Caco-2 (cell line): ENCODE results near the gene ZNFX1. TPM values are rescaled to one million over a fixed set of nuclear protein-coding genes. Genes with fewer than 3 reads are reported as not detected.

ENCODE experiments used
- BruUV-seq: library from RNA; stranded (reverse); fragments of 400-500 nt; replicated peaks from 2 replicates; lab custom pipeline; 2021; lab: Mats Ljungman, UMichigan
- CTCF ChIA-PET: fragments of 300-600 bp; sonication (Branson Sonifier 250); formaldehyde crosslinking; loops from one replicate; lab custom pipeline; 2022; ENCODE audit warnings: antibody characterized with exemption; lab: Charles Lee
- POLR2A ChIA-PET: fragments of 300-600 bp; sonication (Branson Sonifier 250); formaldehyde crosslinking; loops from one replicate; lab custom pipeline; 2022; ENCODE audit warnings: antibody characterized with exemption; lab: Charles Lee
- DNase-seq, 2 experiments: peaks; one replicate each; pipeline versions ENCODE4 v3.0.0 to v3.0.0-alpha.2; 2020 to 2022
- H3K27me3 ChIP-seq: replicated peaks from 2 replicates; pipeline ENCODE4 v1.6.0; 2011; ENCODE audit warnings: low read length; ENCODE audit not compliant: control insufficient read depth, insufficient read depth
- H3K36me3 ChIP-seq: 2 replicates; pipeline ENCODE4 v1.5.1; 2011; ENCODE audit warnings: low read length; ENCODE audit not compliant: control insufficient read depth, insufficient read depth
- H3K4me1 ChIP-seq: fragments of 250-450 bp; sonication (Bioruptor Pico); 2 replicates; pipeline ENCODE4 v1.5.1; 2020; ENCODE audit warnings: mild to moderate bottlenecking
- H3K4me3 ChIP-seq: 2 replicates; pipeline ENCODE4 v1.5.1; 2011; ENCODE audit warnings: low read depth, mild to moderate bottlenecking, control low read depth, low read length
- H3K9me3 ChIP-seq: fragments of 250-450 bp; sonication (Bioruptor Pico); 2 replicates; pipeline ENCODE4 v1.5.1; 2020; ENCODE audit warnings: mild to moderate bottlenecking, moderate library complexity
- H3K27ac Mint-ChIP-seq: one replicate; pipeline ENCODE4 v1.8.0; 2022; ENCODE audit warnings: mixed read lengths; ENCODE audit not compliant: unreplicated experiment
- H3K27me3 Mint-ChIP-seq: one replicate; pipeline ENCODE4 v1.8.0; 2022; ENCODE audit warnings: mixed read lengths; ENCODE audit not compliant: insufficient read depth, unreplicated experiment
- H3K36me3 Mint-ChIP-seq: one replicate; pipeline ENCODE4 v1.8.0; 2022; ENCODE audit warnings: mild to moderate bottlenecking, mixed read lengths; ENCODE audit not compliant: insufficient read depth, unreplicated experiment
- H3K4me1 Mint-ChIP-seq: one replicate; pipeline ENCODE4 v1.8.0; 2022; ENCODE audit warnings: low read depth, mixed read lengths; ENCODE audit not compliant: unreplicated experiment
- H3K4me3 Mint-ChIP-seq: one replicate; pipeline ENCODE4 v1.8.0; 2022; ENCODE audit warnings: mild to moderate bottlenecking, moderate library complexity, mixed read lengths; ENCODE audit not compliant: unreplicated experiment
- H3K9me3 Mint-ChIP-seq: one replicate; pipeline ENCODE4 v1.8.0; 2022; ENCODE audit warnings: mixed read lengths; ENCODE audit not compliant: unreplicated experiment
- intact Hi-C: fragments of 100-400 bp; cut with micrococcal nuclease; formaldehyde crosslinking; loops from one replicate; pipeline ENCODE4 v1.10.0; 2022; ENCODE audit not compliant: unreplicated experiment
- total RNA-seq: library from RNA; stranded (reverse); gene quantifications from 2 replicates; pipeline ENCODE4 v1.2.3, GENCODE V29; 2022
- TF ChIP-seq, protein P1 (sequence below), 2 experiments: fragments of 200-600 bp in 1 of 2; IDR thresholded peaks; 1 replicate in 1 of 2; 2 replicates in 1 of 2; pipeline versions ENCODE4 v1.5.1 to v1.8.0; 2011 to 2022; ENCODE audit warnings: antibody characterized with exemption in 1 of 2, control low read depth in 1 of 2, inconsistent platforms in 1 of 2, low read depth in 1 of 2, low read length in 1 of 2, mild to moderate bottlenecking in 1 of 2, moderate library complexity in 1 of 2; ENCODE audit not compliant: insufficient read depth in 1 of 2, severe bottlenecking in 1 of 2, unreplicated experiment in 1 of 2

ZNFX1 gene
- total RNA-seq, 1 experiment from 2014 or later = 34.0 TPM

DNA sequence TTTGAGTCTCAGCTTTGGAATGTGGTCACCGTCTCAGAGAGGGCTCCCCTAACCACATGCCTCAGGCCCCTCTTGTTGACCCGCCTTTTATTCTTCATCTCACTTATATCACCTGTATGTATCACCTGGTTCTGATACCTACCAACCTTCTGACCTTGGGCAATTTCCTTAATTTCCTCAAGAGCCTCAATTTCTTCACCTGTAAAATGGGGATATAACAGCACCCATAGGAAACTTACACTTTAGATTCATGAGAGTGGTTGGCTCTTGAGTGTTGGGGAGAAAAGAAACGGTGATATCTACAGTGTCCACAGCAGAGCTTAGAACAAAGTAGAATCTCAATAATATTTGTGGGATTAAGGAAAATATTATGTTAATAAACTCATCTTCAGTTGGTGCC is 62.6 kb downstream of the ZNFX1 start:
- Histone ChIP-seq H3K4me3 (no peak overlapping the region), H3K36me3 (no peaks in the 10 kb centered on the region), H3K27me3 (no peaks in the 10 kb centered on the region), H3K9me3 (peaks cover 15% of the 10 kb centered on the region), H3K4me1 (peaks cover 9% of the 10 kb centered on the region)
- no TSS peak for BruUV-seq
- H3K36me3 Mint-ChIP-seq = peaks cover 22% of the 10 kb centered on the region
- H3K4me3 Mint-ChIP-seq = no peak overlapping the region
- peaks cover 9% of the 10 kb centered on the region for H3K4me1 Mint-ChIP-seq
- ChIA-PET POLR2A (no interaction called here), CTCF (no interaction called here)
- no peaks in the 10 kb centered on the region for H3K27me3 Mint-ChIP-seq
- no peak for DNase-seq
- intact Hi-C loops = no loop called here
- H3K9me3 Mint-ChIP-seq = peaks cover 12% of the 10 kb centered on the region
- no peak overlapping the region for H3K27ac Mint-ChIP-seq
- TF ChIP-seq, protein P1, sequence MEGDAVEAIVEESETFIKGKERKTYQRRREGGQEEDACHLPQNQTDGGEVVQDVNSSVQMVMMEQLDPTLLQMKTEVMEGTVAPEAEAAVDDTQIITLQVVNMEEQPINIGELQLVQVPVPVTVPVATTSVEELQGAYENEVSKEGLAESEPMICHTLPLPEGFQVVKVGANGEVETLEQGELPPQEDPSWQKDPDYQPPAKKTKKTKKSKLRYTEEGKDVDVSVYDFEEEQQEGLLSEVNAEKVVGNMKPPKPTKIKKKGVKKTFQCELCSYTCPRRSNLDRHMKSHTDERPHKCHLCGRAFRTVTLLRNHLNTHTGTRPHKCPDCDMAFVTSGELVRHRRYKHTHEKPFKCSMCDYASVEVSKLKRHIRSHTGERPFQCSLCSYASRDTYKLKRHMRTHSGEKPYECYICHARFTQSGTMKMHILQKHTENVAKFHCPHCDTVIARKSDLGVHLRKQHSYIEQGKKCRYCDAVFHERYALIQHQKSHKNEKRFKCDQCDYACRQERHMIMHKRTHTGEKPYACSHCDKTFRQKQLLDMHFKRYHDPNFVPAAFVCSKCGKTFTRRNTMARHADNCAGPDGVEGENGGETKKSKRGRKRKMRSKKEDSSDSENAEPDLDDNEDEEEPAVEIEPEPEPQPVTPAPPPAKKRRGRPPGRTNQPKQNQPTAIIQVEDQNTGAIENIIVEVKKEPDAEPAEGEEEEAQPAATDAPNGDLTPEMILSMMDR (IDR thresholded peaks at IDR 0.05; ENCODE audit: insufficient read depth in 1 of 2, low read depth in 1 of 2, low read length in 1 of 2, severe bottlenecking in 1 of 2, unreplicated experiment in 1 of 2) = no peak

DNA sequence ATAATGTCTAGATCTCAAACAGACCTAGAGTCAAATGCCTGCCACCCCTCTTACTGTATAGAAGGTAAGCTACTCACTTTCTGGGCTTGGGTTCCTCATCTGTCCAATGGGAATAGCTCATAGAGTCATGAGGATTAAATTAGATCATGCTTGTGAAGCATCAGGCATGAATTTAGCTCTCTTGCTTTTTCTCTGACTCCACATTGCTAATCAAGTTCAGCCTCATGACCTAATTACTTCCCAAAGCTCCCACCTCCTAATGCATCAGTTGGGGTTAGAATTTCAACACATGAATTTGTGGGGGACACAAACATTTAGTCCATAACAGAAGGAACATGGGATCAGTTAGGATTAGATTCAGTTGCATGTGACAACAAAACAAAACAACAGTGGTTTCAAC is 63.3 kb downstream of the ZNFX1 start:
- Histone ChIP-seq H3K4me3 (no peak overlapping the region), H3K4me1 (peaks cover 7% of the 10 kb centered on the region), H3K36me3 (no peaks in the 10 kb centered on the region), H3K27me3 (no peaks in the 10 kb centered on the region), H3K9me3 (peaks cover 22% of the 10 kb centered on the region)
- Mint-ChIP-seq H3K27me3 (no peaks in the 10 kb centered on the region), H3K9me3 (peaks cover 18% of the 10 kb centered on the region), H3K4me1 (peaks cover 4% of the 10 kb centered on the region), H3K4me3 (no peak overlapping the region), H3K27ac (no peak overlapping the region), H3K36me3 (peaks cover 15% of the 10 kb centered on the region)
- ChIA-PET POLR2A (no interaction called here), CTCF (no interaction called here)
- no TSS peak for BruUV-seq
- DNase-seq = no peak
- TF ChIP-seq, protein P1 (IDR thresholded peaks at IDR 0.05; ENCODE audit: insufficient read depth in 1 of 2, low read depth in 1 of 2, low read length in 1 of 2, severe bottlenecking in 1 of 2, unreplicated experiment in 1 of 2) = no peak
- intact Hi-C loops = no loop called here

DNA sequence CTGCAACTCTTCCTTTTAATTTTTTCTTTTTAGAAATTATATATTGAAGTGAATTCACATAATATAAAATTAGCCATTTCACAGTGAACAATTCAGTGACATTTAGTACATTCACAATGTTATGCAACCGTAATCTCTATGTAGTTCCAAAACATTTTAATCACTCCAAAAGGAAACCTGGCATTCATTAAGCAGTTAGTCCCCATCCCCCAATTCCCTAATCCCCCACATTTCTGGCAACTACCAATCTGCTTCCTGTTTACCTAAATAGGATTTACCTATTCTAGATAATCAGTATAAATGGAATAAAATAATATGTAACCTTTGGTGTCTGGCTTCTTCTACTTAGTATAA is 67.1 kb downstream of the ZNFX1 start:
- ChIA-PET CTCF (no interaction called here), POLR2A (interaction anchor here (0.8 kb wide), 1 partner anchor 8 kb away, joined by 4 read pairs; the partner anchor contains the start of gene DDX27)
- no peak overlapping the region for H3K4me3 ChIP-seq
- Mint-ChIP-seq H3K27me3 (no peaks in the 10 kb centered on the region), H3K9me3 (peaks cover 19% of the 10 kb centered on the region), H3K4me3 (no peak overlapping the region), H3K36me3 (no peaks in the 10 kb centered on the region), H3K27ac (no peak overlapping the region), H3K4me1 (no peaks in the 10 kb centered on the region)
- H3K9me3 ChIP-seq = peaks cover 25% of the 10 kb centered on the region
- TF ChIP-seq, protein P1 (IDR thresholded peaks at IDR 0.05; ENCODE audit: insufficient read depth in 1 of 2, low read depth in 1 of 2, low read length in 1 of 2, severe bottlenecking in 1 of 2, unreplicated experiment in 1 of 2) = no peak
- H3K27me3 ChIP-seq = no peaks in the 10 kb centered on the region
- intact Hi-C loops = no loop called here
- no peaks in the 10 kb centered on the region for H3K4me1 ChIP-seq
- BruUV-seq = no TSS peak
- DNase-seq = no peak
- no peaks in the 10 kb centered on the region for H3K36me3 ChIP-seq
